Mesangial cell (primary cell): ENCODE measurements around the gene ACTR8. TPM values are rescaled to one million over a fixed set of nuclear protein-coding genes. Genes with fewer than 3 reads are reported as not detected.

Source experiments
- total RNA-seq: library from RNA; depleted of rRNA; stranded (reverse); fragments of >200 nt; gene quantifications from 2 replicates; pipeline ENCODE4 v1.2.3, GENCODE V29; 2015

Gene ACTR8, protein sequence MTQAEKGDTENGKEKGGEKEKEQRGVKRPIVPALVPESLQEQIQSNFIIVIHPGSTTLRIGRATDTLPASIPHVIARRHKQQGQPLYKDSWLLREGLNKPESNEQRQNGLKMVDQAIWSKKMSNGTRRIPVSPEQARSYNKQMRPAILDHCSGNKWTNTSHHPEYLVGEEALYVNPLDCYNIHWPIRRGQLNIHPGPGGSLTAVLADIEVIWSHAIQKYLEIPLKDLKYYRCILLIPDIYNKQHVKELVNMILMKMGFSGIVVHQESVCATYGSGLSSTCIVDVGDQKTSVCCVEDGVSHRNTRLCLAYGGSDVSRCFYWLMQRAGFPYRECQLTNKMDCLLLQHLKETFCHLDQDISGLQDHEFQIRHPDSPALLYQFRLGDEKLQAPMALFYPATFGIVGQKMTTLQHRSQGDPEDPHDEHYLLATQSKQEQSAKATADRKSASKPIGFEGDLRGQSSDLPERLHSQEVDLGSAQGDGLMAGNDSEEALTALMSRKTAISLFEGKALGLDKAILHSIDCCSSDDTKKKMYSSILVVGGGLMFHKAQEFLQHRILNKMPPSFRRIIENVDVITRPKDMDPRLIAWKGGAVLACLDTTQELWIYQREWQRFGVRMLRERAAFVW
- 21.3 and 22.8 TPM in 2 replicates for total RNA-seq

DNA sequence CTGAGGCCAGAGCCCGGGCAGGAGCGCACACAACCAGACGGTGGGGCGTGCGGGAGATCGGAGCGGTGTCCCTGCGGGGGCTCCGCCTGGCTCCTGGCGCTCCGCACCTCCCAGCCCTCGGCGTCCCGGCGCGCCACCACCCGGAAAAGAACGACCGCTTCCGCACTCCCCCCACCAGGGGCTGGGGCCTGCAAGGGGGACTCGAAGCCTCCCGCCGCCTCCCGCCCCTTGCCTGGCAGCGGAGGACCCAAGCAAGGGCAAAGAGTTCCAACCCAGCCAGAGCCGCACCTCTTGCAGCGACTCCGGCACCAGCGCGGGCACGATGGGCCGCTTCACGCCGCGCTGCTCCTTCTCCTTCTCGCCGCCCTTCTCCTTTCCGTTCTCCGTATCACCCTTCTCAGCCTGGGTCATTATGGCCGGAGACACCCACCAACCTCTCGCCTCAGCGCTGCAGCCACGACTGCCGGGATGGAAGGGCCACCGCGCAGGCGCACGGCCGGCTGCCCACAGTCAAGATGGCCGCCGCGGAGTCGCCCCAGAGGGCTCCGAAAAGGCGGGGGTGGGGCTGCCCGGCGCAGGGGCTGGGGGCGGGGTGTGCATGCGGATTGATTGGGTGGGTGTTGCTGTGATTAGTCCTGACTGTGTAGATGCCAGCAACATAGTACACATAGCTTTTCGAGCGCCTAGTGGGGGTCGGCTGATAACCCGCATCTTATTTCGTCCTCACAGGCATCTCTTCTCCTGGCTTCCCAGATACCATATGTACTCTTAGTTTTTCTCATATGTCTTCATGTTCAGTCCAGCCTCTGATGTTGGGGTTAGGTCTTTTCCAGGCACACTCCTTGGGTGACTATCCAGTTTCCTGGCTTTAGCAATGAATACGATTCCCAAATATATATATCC, at the start of gene ACTR8:
Gene ACTR8, minus strand, starts transcription at position 462 of the 903 bp plus-strand sequence. Its CDS starts 51 bp downstream, at position 411.

DNA sequence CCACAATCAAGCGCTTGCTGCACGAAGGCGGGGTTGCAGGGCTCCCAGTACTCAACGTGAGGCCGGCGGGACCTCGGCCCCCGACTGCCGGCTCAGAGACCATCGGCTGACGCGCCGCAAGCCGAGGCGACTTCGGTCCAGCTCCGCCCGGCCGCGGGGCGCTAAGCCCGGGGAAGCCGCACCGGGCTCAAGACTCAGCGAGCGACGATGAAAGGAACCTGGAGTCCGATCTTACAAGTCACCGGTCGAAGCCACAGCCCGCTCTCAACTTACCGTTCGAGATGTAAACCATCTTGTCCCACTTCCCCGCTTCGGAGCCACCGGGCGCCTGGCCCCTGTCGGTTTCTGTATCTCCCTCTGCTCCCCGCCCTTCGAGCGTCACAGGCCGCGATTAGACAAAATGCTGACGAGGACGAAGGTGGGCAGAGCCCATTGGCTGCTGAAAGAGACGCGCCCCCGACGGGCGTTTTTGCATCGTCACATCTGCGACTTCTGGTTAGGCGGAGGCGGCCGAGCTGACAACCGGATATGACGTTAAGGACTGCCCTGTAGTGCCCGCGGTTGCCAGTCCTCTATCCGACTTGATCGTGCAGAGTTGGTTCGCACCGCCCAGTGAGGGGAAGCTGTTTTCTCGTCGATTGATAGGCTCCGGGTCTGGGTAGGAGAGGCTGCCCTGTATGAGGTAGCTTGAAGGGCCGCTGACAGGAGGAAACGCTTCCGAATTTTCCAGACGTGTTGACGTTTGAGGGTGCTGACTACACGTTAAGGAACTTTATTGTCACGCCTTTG, 9.7 kb upstream of the ACTR8 start, which contains the start of gene SELENOK:
Gene SELENOK, minus strand, starts transcription at position 363 of the 789 bp plus-strand sequence.

DNA sequence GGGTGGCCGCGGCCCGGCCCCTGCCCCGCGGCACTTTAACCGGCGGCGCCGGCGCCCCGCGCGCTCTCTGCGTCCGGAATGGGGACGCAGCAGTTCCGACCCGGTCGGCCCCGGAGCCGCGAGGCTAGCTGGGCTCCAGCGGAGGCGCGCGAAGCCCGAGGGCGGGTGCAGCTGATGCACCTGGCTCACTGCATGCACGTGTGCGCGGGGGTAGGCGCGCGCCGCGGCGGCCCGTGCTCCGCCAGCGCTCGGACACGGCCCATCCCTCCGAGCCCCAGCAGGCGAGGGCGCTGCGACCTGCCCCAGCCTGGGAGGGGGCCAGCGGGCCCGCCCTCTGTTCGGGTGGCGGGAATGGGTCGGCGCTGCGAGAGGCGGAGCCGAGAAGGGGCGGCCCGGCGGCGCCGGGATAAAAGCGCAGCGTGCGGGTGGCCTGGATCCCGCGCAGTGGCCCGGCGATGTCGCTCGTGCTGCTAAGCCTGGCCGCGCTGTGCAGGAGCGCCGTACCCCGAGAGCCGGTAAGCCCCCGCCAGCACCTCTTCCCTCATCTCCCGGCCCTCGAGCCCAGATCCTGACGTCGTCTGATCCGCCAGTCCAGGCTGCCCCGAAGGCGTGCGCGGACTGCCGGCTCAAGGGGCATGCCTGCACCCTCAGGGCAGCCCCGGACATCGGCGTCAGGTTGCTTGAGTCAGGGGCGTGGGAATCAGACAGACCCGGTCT, 35.7 kb downstream of the ACTR8 start, which contains the start of the genes CHDH and IL17RB:
Gene CHDH, minus strand, starts transcription at position 286 of the 717 bp plus-strand sequence. CDS start 22,411 bp downstream, outside the sequence.
Gene IL17RB, plus strand, starts transcription at position 435 of the 717 bp plus-strand sequence. Its CDS starts 21 bp downstream, at position 456.

Other genes with a start within 250 kb of the ACTR8 start
- gene CHDH, start 35.7 kb downstream of the ACTR8 start, total RNA-seq = 1.5 and 2.0 TPM in 2 replicates
- gene IL17RB, start 35.6 kb downstream of the ACTR8 start, total RNA-seq = 0.49 and 0.63 TPM in 2 replicates
- gene SELENOK, start 9.7 kb upstream of the ACTR8 start, total RNA-seq = 13.6 and 28.5 TPM in 2 replicates
- 0.13 TPM in 1 of 2 replicates, not detected in the other for gene CACNA2D3, start 240.4 kb upstream of the ACTR8 start, total RNA-seq